Glomerular visceral epithelial cell (primary cell): ENCODE data around the gene ATP2A2.
"Not testable (repeated sequence)": the region's sequence is repeated elsewhere in the genome, so short reads cannot be mapped to it uniquely, and the experiment has no call there.

Experiments used
- DNase-seq: peaks from one replicate; pipeline ENCODE4 v3.0.0-alpha.2; 2016; ENCODE audit errors: extremely low spot score

Gene ATP2A2

GRCh38 chr12:110342157-110342556 is 61.1 kb downstream of the ATP2A2 start:
- DNase-seq, result no peak

- no peak for DNase-seq
Observed at GRCh38 chr12:110343114-110343513, 62.1 kb downstream of the ATP2A2 start.

GRCh38 chr12:110343736-110344555 is 62.9 kb downstream of the ATP2A2 start:
- DNase-seq, result no peak

GRCh38 chr12:110344657-110345056 is 63.6 kb downstream of the ATP2A2 start:
- no peak for DNase-seq

GRCh38 chr12:110345176-110345661 is 64.2 kb downstream of the ATP2A2 start:
- DNase-seq, result no peak

GRCh38 chr12:110345963-110346362 is 64.9 kb downstream of the ATP2A2 start:
- no peak for DNase-seq

- DNase-seq, result no peak
Observed at GRCh38 chr12:110347767-110348166, 66.7 kb downstream of the ATP2A2 start.

- no peak for DNase-seq
Observed at GRCh38 chr12:110348431-110349059, 67.5 kb downstream of the ATP2A2 start.

- DNase-seq, result no peak
Observed at GRCh38 chr12:110349096-110349495, 68.0 kb downstream of the ATP2A2 start.

- DNase-seq, result no peak
Observed at GRCh38 chr12:110349514-110350151, 68.6 kb downstream of the ATP2A2 start.

GRCh38 chr12:110351119-110351518 is 70.1 kb downstream of the ATP2A2 start:
- DNase-seq, result no peak

GRCh38 chr12:110352401-110352800 is 71.4 kb downstream of the ATP2A2 start:
- no peak for DNase-seq

- no peak for DNase-seq
Observed at GRCh38 chr12:110353211-110353965, 72.3 kb downstream of the ATP2A2 start.

- DNase-seq, result no peak
Observed at GRCh38 chr12:110354172-110354780, 73.2 kb downstream of the ATP2A2 start.

GRCh38 chr12:110355073-110355472 is 74.0 kb downstream of the ATP2A2 start:
- peak; percentile 19 for DNase-seq

- DNase-seq, result not testable (repeated sequence)
Observed at GRCh38 chr12:110358384-110359097, 77.5 kb downstream of the ATP2A2 start.

- no peak for DNase-seq
Observed at GRCh38 chr12:110361216-110361615, 80.2 kb downstream of the ATP2A2 start.

GRCh38 chr12:110365489-110366320 is 84.7 kb downstream of the ATP2A2 start:
- no peak for DNase-seq

GRCh38 chr12:110366321-110367142 is 85.5 kb downstream of the ATP2A2 start:
- DNase-seq, result no peak
